NCI-H748 (cell line): Measurements from ENCODE around the gene FGF16.
"Not testable (repeated sequence)": the region's sequence is repeated elsewhere in the genome, so short reads cannot be mapped to it uniquely, and the experiment has no call there.

ENCODE experiments used
- DNase-seq: peaks from one replicate; lab custom pipeline; 2025; ENCODE audit not compliant: unreplicated experiment; lab: John Stamatoyannopoulos, UW

Gene FGF16

DNA sequence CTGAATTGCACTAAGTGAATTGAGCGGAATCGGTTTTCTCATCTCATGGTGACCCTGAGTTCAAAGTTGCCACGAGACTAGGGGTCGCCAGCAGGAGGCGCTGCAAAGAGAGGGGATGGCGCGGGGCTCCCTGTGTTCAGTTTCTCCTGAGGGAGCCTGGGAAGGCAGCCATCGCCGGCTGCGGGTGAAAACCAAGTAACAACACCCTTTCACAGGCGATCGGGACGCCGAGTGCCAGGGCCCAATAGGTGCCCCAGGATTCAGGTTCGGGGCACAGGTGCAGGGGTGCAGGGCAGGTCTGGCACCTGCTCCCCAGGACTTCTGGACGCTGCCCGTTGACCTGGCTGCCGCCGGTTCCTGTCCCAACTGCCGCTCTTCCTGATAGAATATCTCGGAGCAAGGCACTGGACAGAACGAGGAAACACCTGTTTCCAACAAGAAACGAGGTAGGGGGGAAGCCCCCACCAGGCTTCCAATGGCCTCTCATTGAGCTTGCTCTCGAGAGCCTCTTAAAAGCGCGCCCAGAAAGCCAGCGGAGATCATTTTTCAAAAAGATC lies 1.1 kb upstream of the FGF16 start:
- DNase-seq: no peak

GRCh38 chrX:77447653-77448569 lies 722 bp downstream of the FGF16 start:
- DNase-seq: no peak

- no peak for DNase-seq
Observed at GRCh38 chrX:77450415-77450814, 3.2 kb downstream of the FGF16 start.

DNA sequence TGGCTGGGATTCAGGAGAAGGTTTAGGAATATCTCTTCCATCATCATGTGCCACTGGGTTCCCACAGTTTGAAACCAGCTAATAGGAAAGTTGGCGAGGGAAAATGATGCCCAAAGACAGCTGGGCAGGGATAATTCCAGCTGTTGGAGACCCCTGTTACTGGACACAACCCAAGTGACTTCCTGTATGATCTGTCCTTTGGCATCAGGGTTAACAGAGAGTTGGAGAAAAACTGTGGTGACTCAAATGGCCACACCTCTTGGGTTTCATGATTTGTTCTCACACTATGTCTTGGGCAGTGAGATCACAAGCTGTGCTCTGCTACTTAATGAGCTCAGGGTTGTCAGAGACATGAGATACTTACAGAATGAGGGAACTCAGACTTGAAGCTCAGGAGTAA lies 3.8 kb downstream of the FGF16 start:
- DNase-seq: no peak

GRCh38 chrX:77453190-77453589 lies 6.0 kb downstream of the FGF16 start:
- no peak for DNase-seq

- no peak for DNase-seq
Observed at GRCh38 chrX:77455437-77455836, 8.2 kb downstream of the FGF16 start.

GRCh38 chrX:77484045-77484444 lies 36.9 kb downstream of the FGF16 start:
- DNase-seq: no peak

DNA sequence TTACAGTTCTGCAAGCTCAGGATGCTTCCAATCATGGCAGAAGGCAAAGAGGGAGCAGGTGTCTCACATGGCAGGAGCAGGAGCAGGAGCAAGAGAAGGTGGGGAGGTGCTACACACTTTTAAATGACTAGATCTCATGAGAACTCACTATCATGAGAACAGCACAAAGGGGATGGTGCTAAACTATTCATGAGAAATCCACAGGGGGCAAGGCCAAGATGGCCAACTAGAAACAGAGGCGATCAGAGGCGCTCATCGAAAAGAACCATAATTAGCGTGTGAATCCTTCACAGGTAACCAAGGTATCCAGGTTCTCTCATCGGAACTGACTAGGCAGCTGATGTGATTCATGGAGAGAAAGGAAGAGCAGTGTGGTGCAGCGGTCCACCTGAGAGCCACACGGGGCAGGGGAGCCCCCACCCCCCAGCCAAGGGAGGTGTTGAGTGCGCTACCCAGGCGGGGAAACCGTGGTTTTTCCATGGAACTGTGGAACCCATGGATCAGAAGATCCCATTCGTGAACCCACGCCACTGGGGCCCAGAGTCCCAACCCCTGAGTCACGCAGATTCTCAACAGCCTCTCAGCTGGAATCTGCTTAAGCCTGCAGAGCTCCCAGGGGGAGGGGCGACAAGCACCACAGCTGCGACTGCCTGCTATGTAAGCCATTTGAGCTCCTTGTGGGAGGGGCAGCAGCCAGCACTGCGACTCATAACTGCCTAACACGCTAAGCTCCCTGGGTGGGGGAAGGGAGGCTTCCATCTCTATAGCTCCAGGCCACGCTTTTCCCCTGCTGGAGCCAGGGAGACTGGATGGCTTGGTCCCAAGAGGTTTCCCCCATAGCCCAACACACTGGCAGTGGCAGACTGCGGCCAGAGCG lies 46.7 kb downstream of the FGF16 start:
- peak; percentile 63 for DNase-seq

- not testable (repeated sequence) for DNase-seq
Observed at GRCh38 chrX:77500164-77500563, 53.0 kb downstream of the FGF16 start.

- peak; percentile 1 for DNase-seq
Observed at GRCh38 chrX:77502951-77503525, 55.8 kb downstream of the FGF16 start.

GRCh38 chrX:77505227-77505626 lies 58.0 kb downstream of the FGF16 start:
- DNase-seq: peak; percentile 0
